ENCODE results near the gene PTPRG. TPM values are rescaled to one million over a fixed set of nuclear protein-coding genes. Genes with fewer than 3 reads are reported as not detected.

PTPRG gene
- total RNA-seq, 1 experiment from 2014 or later, result 11.7 TPM

DNA sequence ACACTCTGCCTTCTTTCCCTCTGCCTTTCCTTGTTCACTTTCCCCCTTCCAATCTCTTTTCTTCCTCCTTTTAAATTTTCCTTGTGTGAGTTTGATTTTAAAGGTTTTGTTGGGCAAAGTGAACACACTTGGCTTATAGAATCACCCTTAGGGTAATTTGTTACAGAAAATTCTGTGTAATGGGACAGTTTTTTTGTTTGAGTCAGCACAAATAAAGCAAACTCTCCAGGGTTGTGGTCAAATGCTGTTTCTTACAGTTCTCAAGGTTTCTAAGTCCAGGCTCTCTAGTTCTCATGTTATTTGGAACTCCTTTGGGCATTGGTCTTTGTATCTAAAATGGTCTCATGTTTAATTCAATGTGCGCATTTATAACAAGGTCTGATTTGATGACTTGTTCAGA is 307.1 kb downstream of the PTPRG start:
- Histone ChIP-seq H3K4me3 (ENCODE audit: low read depth, low read length, poor library complexity, severe bottlenecking) (no peak overlapping the region), H3K9me3 (ENCODE audit: low read depth, low read length, poor library complexity, severe bottlenecking) (no peaks in the 10 kb centered on the region), H3K36me3 (ENCODE audit: insufficient read depth, low read length, poor library complexity, severe bottlenecking) (no peaks in the 10 kb centered on the region), H3K27me3 (replicated peaks; ENCODE audit: insufficient read depth, low read depth, low read length, poor library complexity) (no peaks in the 10 kb centered on the region), H3K27ac (ENCODE audit: low read depth, low read length, poor library complexity, severe bottlenecking) (no peak overlapping the region), H3K4me1 (ENCODE audit: insufficient read depth, low read length, poor library complexity, severe bottlenecking) (no peaks in the 10 kb centered on the region)
- no peak for TF ChIP-seq EZH2 (IDR thresholded peaks at IDR 0.05; ENCODE audit: borderline replicate concordance, low read depth, low read length, poor library complexity, severe bottlenecking)
- TF ChIP-seq, protein P1, sequence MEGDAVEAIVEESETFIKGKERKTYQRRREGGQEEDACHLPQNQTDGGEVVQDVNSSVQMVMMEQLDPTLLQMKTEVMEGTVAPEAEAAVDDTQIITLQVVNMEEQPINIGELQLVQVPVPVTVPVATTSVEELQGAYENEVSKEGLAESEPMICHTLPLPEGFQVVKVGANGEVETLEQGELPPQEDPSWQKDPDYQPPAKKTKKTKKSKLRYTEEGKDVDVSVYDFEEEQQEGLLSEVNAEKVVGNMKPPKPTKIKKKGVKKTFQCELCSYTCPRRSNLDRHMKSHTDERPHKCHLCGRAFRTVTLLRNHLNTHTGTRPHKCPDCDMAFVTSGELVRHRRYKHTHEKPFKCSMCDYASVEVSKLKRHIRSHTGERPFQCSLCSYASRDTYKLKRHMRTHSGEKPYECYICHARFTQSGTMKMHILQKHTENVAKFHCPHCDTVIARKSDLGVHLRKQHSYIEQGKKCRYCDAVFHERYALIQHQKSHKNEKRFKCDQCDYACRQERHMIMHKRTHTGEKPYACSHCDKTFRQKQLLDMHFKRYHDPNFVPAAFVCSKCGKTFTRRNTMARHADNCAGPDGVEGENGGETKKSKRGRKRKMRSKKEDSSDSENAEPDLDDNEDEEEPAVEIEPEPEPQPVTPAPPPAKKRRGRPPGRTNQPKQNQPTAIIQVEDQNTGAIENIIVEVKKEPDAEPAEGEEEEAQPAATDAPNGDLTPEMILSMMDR (conservative IDR thresholded peaks at IDR 0.05; ENCODE audit: low read depth, low read length), result no peak
- BruUV-seq (replicated peaks), result no TSS peak
- DNase-seq (ENCODE audit: low spot score), result no peak
- intact Hi-C loops (cut with micrococcal nuclease; ENCODE audit: unreplicated experiment), result loop anchor here (10.0 kb wide), 1 partner anchor 266 kb away; no protein-coding TSS in a partner anchor
- ChIA-PET CTCF (no interaction called here), POLR2A (ENCODE audit: low non-redundant PET) (no interaction called here)

DNA sequence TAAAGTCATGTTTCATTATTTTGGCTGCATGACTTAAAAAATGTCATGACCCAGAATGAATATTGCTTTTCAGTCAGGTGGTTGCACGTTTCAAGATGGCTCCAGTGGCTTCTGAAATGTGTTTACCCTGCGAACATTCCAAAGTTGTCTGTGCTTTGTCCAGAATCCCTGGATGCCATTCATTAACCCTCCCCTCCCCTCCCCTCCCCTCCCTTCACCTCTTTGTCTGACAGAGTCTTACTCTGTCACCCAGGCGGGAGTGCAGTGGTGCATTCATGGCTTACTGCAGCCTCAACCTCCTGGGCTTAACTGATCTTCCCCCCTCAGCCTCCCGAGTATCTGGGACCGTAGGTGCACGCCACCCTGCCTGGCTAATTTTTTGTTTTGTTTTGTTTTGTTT is 308.0 kb downstream of the PTPRG start:
- CTCF ChIA-PET, result no interaction called here
- no peak for TF ChIP-seq EZH2 (IDR thresholded peaks at IDR 0.05; ENCODE audit: borderline replicate concordance, low read depth, low read length, poor library complexity, severe bottlenecking)
- TF ChIP-seq, protein P1 (conservative IDR thresholded peaks at IDR 0.05; ENCODE audit: low read depth, low read length), result no peak
- DNase-seq (ENCODE audit: low spot score), result no peak

DNA sequence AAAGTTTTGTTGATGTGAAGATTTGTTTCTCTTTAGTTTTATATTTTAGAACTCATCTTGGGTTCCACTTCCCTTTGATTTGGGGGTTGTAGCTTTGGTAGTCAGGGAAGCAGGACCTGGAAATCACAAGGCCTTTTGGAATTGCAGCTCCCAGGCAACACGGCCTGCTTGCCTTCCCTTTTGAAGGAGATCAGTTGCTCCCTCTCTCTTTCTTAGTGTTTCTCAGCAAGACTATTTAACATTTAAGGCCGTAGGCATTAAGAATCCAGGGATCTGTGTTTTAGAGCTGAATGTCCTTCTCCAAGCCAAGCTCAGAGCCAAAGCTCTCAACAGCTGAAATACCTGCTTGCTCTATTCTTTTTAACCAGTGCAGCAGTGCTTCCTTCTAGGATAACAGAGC is 310.3 kb downstream of the PTPRG start:
- ChIA-PET CTCF (no interaction called here), POLR2A (ENCODE audit: low non-redundant PET) (no interaction called here)
- Histone ChIP-seq H3K27me3 (replicated peaks; ENCODE audit: insufficient read depth, low read depth, low read length, poor library complexity) (no peaks in the 10 kb centered on the region), H3K36me3 (ENCODE audit: insufficient read depth, low read length, poor library complexity, severe bottlenecking) (no peaks in the 10 kb centered on the region), H3K4me3 (ENCODE audit: low read depth, low read length, poor library complexity, severe bottlenecking) (no peak overlapping the region), H3K9me3 (ENCODE audit: low read depth, low read length, poor library complexity, severe bottlenecking) (no peaks in the 10 kb centered on the region), H3K4me1 (ENCODE audit: insufficient read depth, low read length, poor library complexity, severe bottlenecking) (no peaks in the 10 kb centered on the region), H3K27ac (ENCODE audit: low read depth, low read length, poor library complexity, severe bottlenecking) (no peak overlapping the region)
- intact Hi-C loops (cut with micrococcal nuclease; ENCODE audit: unreplicated experiment), result no loop called here
- TF ChIP-seq EZH2 (IDR thresholded peaks at IDR 0.05; ENCODE audit: borderline replicate concordance, low read depth, low read length, poor library complexity, severe bottlenecking), result no peak
- TF ChIP-seq, protein P1 (conservative IDR thresholded peaks at IDR 0.05; ENCODE audit: low read depth, low read length), result no peak
- no peak for DNase-seq (ENCODE audit: low spot score)
- no TSS peak for BruUV-seq (replicated peaks)

More for the DNA sequence above, 308.0 kb downstream of the PTPRG start:
- Histone ChIP-seq H3K27ac (ENCODE audit: low read depth, low read length, poor library complexity, severe bottlenecking) (no peak overlapping the region), H3K4me3 (ENCODE audit: low read depth, low read length, poor library complexity, severe bottlenecking) (no peak overlapping the region), H3K27me3 (replicated peaks; ENCODE audit: insufficient read depth, low read depth, low read length, poor library complexity) (no peaks in the 10 kb centered on the region), H3K4me1 (ENCODE audit: insufficient read depth, low read length, poor library complexity, severe bottlenecking) (no peaks in the 10 kb centered on the region), H3K9me3 (ENCODE audit: low read depth, low read length, poor library complexity, severe bottlenecking) (no peaks in the 10 kb centered on the region), H3K36me3 (ENCODE audit: insufficient read depth, low read length, poor library complexity, severe bottlenecking) (no peaks in the 10 kb centered on the region)
- POLR2A ChIA-PET (ENCODE audit: low non-redundant PET), result no interaction called here
- intact Hi-C loops (cut with micrococcal nuclease; ENCODE audit: unreplicated experiment), result loop anchor here (10.0 kb wide), 1 partner anchor 265 kb away; no protein-coding TSS in a partner anchor
- BruUV-seq (replicated peaks), result no TSS peak
